WTC11 (cell line): ENCODE results near the gene CGNL1.

Experiments used
- FOXP1 ChIP-seq: sonication (generic); formaldehyde crosslinking; IDR thresholded peaks from 2 replicates; pipeline ENCODE4 v1.8.0; 2022; ENCODE audit warnings: missing genetic modification reagents, mild to moderate bottlenecking, moderate library complexity, borderline replicate concordance
- NFYB ChIP-seq: sonication (generic); formaldehyde crosslinking; conservative IDR thresholded peaks from 2 replicates; pipeline ENCODE4 v1.8.0; 2022; ENCODE audit warnings: low read depth, missing genetic modification reagents

DNA sequence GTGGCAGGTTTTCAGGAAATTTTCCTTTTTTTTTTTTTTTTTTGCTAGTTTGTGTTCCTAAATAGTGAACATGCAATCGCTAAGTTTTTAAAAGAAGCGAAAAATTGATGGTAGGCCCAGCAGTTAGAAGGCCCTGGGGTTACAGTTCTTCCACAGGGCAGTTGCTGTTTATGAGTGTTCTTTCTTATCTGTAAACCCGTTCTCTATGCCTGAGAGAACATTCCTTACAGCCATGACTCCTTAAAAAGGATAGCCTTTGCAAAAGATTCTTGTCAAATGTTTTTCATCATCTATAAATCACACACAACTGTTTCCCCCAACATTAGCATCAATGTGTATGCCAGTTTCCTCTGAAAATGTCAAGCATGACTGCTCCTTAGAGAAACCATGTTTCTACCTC lies 191.6 kb downstream of the CGNL1 start:
- TF ChIP-seq FOXP1 (no peak), NFYB (no peak)
